ENCODE measurements around the gene GBX2. TPM values are rescaled to one million over a fixed set of nuclear protein-coding genes. Genes with fewer than 3 reads are reported as not detected.

The GBX2 gene
- polyA plus RNA-seq, 1 experiment: not detected

GRCh38 chr2:236129935-236130334, 38.3 kb downstream of the GBX2 start:
- POLR2A ChIA-PET: no interaction called here
- TF ChIP-seq, protein P1, sequence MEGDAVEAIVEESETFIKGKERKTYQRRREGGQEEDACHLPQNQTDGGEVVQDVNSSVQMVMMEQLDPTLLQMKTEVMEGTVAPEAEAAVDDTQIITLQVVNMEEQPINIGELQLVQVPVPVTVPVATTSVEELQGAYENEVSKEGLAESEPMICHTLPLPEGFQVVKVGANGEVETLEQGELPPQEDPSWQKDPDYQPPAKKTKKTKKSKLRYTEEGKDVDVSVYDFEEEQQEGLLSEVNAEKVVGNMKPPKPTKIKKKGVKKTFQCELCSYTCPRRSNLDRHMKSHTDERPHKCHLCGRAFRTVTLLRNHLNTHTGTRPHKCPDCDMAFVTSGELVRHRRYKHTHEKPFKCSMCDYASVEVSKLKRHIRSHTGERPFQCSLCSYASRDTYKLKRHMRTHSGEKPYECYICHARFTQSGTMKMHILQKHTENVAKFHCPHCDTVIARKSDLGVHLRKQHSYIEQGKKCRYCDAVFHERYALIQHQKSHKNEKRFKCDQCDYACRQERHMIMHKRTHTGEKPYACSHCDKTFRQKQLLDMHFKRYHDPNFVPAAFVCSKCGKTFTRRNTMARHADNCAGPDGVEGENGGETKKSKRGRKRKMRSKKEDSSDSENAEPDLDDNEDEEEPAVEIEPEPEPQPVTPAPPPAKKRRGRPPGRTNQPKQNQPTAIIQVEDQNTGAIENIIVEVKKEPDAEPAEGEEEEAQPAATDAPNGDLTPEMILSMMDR (IDR thresholded peaks at IDR 0.05; ENCODE audit: low read depth, low read length): no peak

DNA sequence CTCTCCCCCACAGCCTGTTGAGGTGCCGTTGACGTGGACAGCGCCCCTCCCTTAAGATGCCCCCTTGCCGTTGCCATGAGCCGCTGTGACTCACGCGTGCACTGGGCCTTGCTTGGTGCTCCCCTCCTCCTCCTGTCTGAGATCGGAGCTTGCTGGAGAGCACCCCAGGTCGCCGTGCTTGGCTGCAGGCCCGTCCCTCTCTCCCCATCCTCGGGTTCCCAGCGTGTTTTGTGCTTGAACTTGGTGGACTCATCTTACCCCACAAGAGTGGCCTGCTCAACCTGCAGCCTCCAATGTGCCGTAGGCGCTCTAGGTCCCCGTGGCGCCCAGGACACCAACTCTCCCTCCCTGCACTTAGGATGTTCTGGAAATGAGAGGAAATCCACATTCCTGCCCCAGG, 39.9 kb downstream of the GBX2 start:
- Histone ChIP-seq H3K27ac (ENCODE audit: low read depth, low read length) (no peak overlapping the region), H3K9me3 (ENCODE audit: control insufficient read depth, insufficient read depth, low read length) (no peaks in the 10 kb centered on the region; the same call in 1 of the 2 replicates), H3K4me3 (ENCODE audit: low read depth, low read length) (no peak overlapping the region), H3K27me3 (ENCODE audit: control insufficient read depth, insufficient read depth, low read length) (no peaks in the 10 kb centered on the region)
- TF ChIP-seq, protein P1 (IDR thresholded peaks at IDR 0.05; ENCODE audit: low read depth, low read length): no peak
- DNase-seq (ENCODE audit: low read depth, low spot score): no peak
- CTCF ChIA-PET: no interaction called here
- POLR2A ChIA-PET: no interaction called here

More at GRCh38 chr2:236129935-236130334, 38.3 kb downstream of the GBX2 start:
- no peak for DNase-seq (ENCODE audit: low read depth, low spot score)
- Histone ChIP-seq H3K9me3 (ENCODE audit: control insufficient read depth, insufficient read depth, low read length) (no peaks in the 10 kb centered on the region), H3K27ac (ENCODE audit: low read depth, low read length) (no peak overlapping the region), H3K4me3 (ENCODE audit: low read depth, low read length) (no peak overlapping the region), H3K27me3 (ENCODE audit: control insufficient read depth, insufficient read depth, low read length) (no peaks in the 10 kb centered on the region)
- CTCF ChIA-PET: interaction anchor here (1.2 kb wide), 1 partner anchor 14 kb away, joined by 3 read pairs; no protein-coding TSS in a partner anchor

- Histone ChIP-seq H3K9me3 (ENCODE audit: control insufficient read depth, insufficient read depth, low read length) (no peaks in the 10 kb centered on the region; the same call in 1 of the 2 replicates), H3K4me3 (ENCODE audit: low read depth, low read length) (no peak overlapping the region), H3K27me3 (ENCODE audit: control insufficient read depth, insufficient read depth, low read length) (no peaks in the 10 kb centered on the region), H3K27ac (ENCODE audit: low read depth, low read length) (no peak overlapping the region)
- TF ChIP-seq, protein P1 (IDR thresholded peaks at IDR 0.05; ENCODE audit: low read depth, low read length): no peak
- ChIA-PET CTCF (interaction anchor here (1.0 to 1.5 kb wide), 2 partner anchors 16 to 348 kb away, joined by 3 read pairs; no protein-coding TSS in a partner anchor), POLR2A (no interaction called here)
- no peak for DNase-seq (ENCODE audit: low read depth, low spot score)
These were observed 41.2 kb downstream of the GBX2 start for GRCh38 chr2:236127010-236127409.

DNA sequence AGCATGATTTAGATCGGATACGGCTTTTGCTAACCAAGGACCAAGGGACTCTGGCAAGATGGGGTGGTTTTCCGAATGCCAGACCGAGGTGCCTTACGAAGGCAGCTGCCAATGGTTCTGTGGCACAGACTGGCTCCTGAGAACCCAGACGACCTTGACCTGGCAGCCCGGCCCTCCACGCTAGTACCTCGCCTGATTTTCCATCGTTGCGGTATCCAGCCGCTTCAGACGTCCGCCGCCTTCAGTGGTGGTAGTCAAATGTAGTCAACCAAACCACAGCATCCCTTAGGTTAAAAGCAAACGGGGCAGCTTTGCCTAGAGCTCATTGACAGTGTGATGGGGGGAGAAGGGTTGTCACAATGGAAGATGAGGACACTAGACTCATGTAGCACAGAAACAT, 42.6 kb downstream of the GBX2 start:
- Histone ChIP-seq H3K27me3 (ENCODE audit: control insufficient read depth, insufficient read depth, low read length) (no peaks in the 10 kb centered on the region), H3K27ac (ENCODE audit: low read depth, low read length) (no peak overlapping the region), H3K4me3 (ENCODE audit: low read depth, low read length) (no peak overlapping the region), H3K9me3 (ENCODE audit: control insufficient read depth, insufficient read depth, low read length) (no peaks in the 10 kb centered on the region; the same call in 1 of the 2 replicates)
- TF ChIP-seq, protein P1 (IDR thresholded peaks at IDR 0.05; ENCODE audit: low read depth, low read length): no peak
- POLR2A ChIA-PET: no interaction called here
- DNase-seq (ENCODE audit: low read depth, low spot score): no peak
- CTCF ChIA-PET: interaction anchor here (1.5 kb wide), 1 partner anchor 346 kb away, joined by 3 read pairs; no protein-coding TSS in a partner anchor

DNA sequence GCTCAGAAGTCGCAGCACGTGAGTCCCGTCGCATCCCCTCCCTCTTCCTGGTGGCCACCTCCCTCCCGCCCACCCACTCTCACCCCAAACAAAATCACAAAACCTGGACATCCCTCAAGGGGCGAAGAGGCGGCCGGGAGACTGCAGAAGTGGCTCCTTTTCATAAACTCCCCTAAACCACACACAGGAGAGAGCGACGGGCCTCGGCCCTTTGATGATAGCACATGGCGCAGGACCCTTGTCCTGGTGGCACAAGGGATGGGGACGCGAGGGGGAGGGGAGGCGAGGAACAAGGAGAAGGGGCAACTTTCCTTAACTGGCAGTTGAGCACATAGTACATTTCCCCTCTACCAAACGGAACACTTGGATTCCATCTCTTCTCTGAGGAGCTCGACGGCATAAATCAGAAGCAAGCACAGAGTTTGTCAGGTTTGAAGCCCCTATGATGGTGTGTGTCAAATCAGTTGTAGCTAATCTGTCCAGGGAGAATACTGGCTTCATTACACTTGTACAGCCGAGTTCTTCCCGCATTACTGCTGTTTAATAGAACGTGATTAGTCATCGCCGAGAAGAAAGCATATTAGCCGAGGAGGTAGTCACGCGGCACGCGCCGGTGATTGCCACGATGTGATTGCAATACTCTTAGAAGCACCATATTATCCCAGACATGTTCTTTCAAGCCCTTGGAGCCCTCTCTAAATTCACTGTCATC, 43.8 kb downstream of the GBX2 start:
- Histone ChIP-seq H3K27ac (ENCODE audit: low read depth, low read length) (no peak overlapping the region), H3K9me3 (ENCODE audit: control insufficient read depth, insufficient read depth, low read length) (no peaks in the 10 kb centered on the region; the same call in 1 of the 2 replicates), H3K27me3 (ENCODE audit: control insufficient read depth, insufficient read depth, low read length) (no peaks in the 10 kb centered on the region), H3K4me3 (ENCODE audit: low read depth, low read length) (no peak overlapping the region)
- TF ChIP-seq, protein P1 (IDR thresholded peaks at IDR 0.05; ENCODE audit: low read depth, low read length): no peak
- POLR2A ChIA-PET: no interaction called here
- no peak for DNase-seq (ENCODE audit: low read depth, low spot score)
- CTCF ChIA-PET: no interaction called here

All from AG04450 (cell line).